HUES6 (cell line): ENCODE results near the gene RNF32.

ENCODE experiments used
- H3K27ac ChIP-seq: 2 replicates; pipeline ENCODE4 v1.7.0; 2013; ENCODE audit warnings: low read depth, mild to moderate bottlenecking, low read length, inconsistent platforms
- H3K27me3 ChIP-seq: 2 replicates; pipeline ENCODE4 v1.6.1; 2013; ENCODE audit warnings: low read length; ENCODE audit not compliant: control insufficient read depth, insufficient read depth
- H3K36me3 ChIP-seq: 2 replicates; pipeline ENCODE4 v1.6.1; 2013; ENCODE audit warnings: low read length; ENCODE audit not compliant: control insufficient read depth, insufficient read depth
- H3K4me1 ChIP-seq: 2 replicates; pipeline ENCODE4 v1.6.1; 2013; ENCODE audit warnings: low read length; ENCODE audit not compliant: control insufficient read depth, insufficient read depth
- H3K4me3 ChIP-seq: 2 replicates; pipeline ENCODE4 v1.5.1; 2013; ENCODE audit warnings: low read depth, low read length
- H3K9ac ChIP-seq: one replicate; pipeline ENCODE4 v1.6.1; 2013; ENCODE audit warnings: mild to moderate bottlenecking, low read length
- H3K9me3 ChIP-seq: 2 replicates; pipeline ENCODE4 v1.6.1; 2013; ENCODE audit warnings: low read depth, low read length; ENCODE audit not compliant: control insufficient read depth, insufficient read depth

The RNF32 gene

GRCh38 chr7:156640257-156640948 is at the start of gene RNF32:
Gene RNF32, plus strand, starts transcription at chr7:156640774. Its CDS starts 3,104 bp downstream, at chr7:156643878.
- Histone ChIP-seq H3K27me3 (peaks cover 15% of the 10 kb centered on the region), H3K9ac (peak within 1 kb of the TSS; percentile 76), H3K9me3 (peaks cover 9% of the 10 kb centered on the region; the same call in 1 of the 2 replicates), H3K27ac (peak within 1 kb of the TSS; percentile 58; the same call in 1 of the 2 replicates), H3K4me3 (peak within 1 kb of the TSS; percentile 86), H3K4me1 (0 out of 2 replicates have a peak, but pooled peaks cover 8% of the 10 kb centered on the region), H3K36me3 (no peaks in the 10 kb centered on the region)

GRCh38 chr7:156592155-156592884 is 48.3 kb upstream of the RNF32 start:
- Histone ChIP-seq H3K27me3 (peaks cover under 1% of the 10 kb centered on the region; the same call in 1 of the 2 replicates), H3K4me1 (no peaks in the 10 kb centered on the region), H3K36me3 (no peaks in the 10 kb centered on the region), H3K9me3 (peaks cover 33% of the 10 kb centered on the region), H3K9ac (no peak overlapping the region), H3K4me3 (no peak overlapping the region), H3K27ac (no peak overlapping the region)

DNA sequence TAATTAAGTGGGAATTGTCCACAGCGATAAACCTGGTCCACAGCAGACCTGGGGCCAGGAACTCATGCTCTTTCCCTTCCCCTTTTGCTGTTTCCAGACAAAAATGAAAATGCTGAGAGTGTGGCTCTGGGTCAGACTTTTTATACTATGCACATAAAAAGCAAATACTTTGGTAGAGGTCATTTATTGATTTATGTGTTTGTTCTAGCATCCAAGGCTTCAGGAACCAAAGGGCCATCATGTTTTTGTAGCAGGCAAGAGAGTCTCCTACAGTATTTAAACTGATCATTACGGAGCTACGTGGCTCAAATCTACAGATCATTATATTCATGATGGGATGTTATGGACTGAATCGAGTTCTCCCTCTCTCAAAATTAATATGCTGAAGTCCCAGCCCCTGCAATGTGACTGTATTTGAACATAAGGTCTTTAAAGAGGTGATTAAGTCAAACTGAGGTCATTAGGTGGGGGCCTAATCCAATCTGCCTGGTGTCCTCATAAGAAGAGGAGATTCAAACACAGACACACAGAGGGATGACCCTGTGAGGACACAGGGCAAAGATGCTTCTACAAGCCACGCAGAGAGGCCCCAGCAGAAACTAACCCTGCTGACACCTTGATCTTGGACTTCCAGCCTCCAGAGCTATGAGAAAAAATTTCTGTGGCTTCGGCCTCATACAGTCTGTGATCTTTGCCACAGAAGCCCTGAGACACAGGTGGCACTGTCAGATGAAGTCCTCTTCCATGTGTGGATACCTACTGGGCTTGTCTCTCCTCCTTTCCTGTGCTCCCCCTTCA is 46.1 kb upstream of the RNF32 start:
- Histone ChIP-seq H3K36me3 (no peaks in the 10 kb centered on the region), H3K4me3 (no peak overlapping the region), H3K4me1 (no peaks in the 10 kb centered on the region), H3K27ac (no peak overlapping the region), H3K9ac (no peak overlapping the region), H3K9me3 (peaks cover 33% of the 10 kb centered on the region), H3K27me3 (no peaks in the 10 kb centered on the region)

- H3K9ac ChIP-seq, result no peak overlapping the region
- H3K27ac ChIP-seq, result no peak overlapping the region
- no peaks in the 10 kb centered on the region for H3K36me3 ChIP-seq
- H3K4me1 ChIP-seq, result peaks cover 17% of the 10 kb centered on the region
- H3K27me3 ChIP-seq, result no peaks in the 10 kb centered on the region
- H3K4me3 ChIP-seq, result no peak overlapping the region
- H3K9me3 ChIP-seq, result 0 out of 2 replicates have a peak, but pooled peaks cover under 1% of the 10 kb centered on the region
Measured at GRCh38 chr7:156600496-156600895, 40.1 kb upstream of the RNF32 start.

DNA sequence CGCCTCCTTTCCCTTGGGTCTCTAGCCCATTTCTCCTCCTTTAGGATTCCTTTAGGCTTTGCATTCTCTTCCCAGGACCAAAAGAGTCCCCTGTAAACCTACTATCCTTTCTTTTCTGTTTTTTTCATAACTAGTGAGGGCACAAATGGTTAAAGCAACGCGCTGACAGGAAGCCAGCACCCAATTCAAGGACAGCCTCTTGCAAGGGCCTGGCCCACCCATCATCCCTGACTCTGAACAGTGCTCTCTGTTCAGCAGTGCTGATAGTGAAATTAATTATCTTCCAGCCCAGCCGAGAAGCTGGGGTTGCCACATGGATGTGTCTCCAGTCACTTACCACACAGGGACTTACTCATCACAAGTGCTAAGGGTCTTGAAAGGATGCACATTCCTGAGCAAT is 38.3 kb upstream of the RNF32 start:
- H3K4me1 ChIP-seq, result peaks cover 17% of the 10 kb centered on the region
- no peak overlapping the region for H3K4me3 ChIP-seq
- H3K36me3 ChIP-seq, result no peaks in the 10 kb centered on the region
- no peaks in the 10 kb centered on the region for H3K27me3 ChIP-seq
- no peak overlapping the region for H3K27ac ChIP-seq
- H3K9me3 ChIP-seq, result no peaks in the 10 kb centered on the region
- H3K9ac ChIP-seq, result no peak overlapping the region

DNA sequence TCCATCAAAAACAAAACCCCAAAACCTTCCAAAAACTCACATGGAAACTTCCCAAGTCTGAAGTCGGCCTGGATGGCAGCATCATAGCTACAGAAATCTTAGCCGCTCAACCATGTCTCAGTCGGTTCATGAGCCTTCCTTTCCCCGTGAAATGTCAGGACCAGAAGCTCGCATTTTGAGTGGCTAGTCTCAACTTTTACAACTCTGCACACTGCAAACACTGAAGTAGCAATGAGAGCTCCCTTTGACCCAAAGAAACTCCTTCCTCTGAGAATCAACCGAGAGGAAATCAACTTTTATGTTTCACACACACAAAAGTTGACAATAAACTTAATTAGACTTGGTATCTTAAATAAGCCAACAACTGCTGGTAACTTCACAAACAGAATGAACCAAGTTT is 37.6 kb upstream of the RNF32 start:
- Histone ChIP-seq H3K4me1 (peaks cover 17% of the 10 kb centered on the region), H3K36me3 (no peaks in the 10 kb centered on the region), H3K9me3 (no peaks in the 10 kb centered on the region)

GRCh38 chr7:156603629-156604028 is 36.9 kb upstream of the RNF32 start:
- Histone ChIP-seq H3K27ac (no peak overlapping the region), H3K36me3 (no peaks in the 10 kb centered on the region), H3K4me3 (no peak overlapping the region), H3K9me3 (no peaks in the 10 kb centered on the region), H3K4me1 (peaks cover 17% of the 10 kb centered on the region), H3K27me3 (no peaks in the 10 kb centered on the region), H3K9ac (no peak overlapping the region)

More for the DNA sequence above, 37.6 kb upstream of the RNF32 start:
- Histone ChIP-seq H3K27ac (no peak overlapping the region), H3K27me3 (no peaks in the 10 kb centered on the region), H3K4me3 (no peak overlapping the region), H3K9ac (no peak overlapping the region)

- H3K27me3 ChIP-seq, result no peaks in the 10 kb centered on the region
- no peak overlapping the region for H3K4me3 ChIP-seq
- H3K36me3 ChIP-seq, result no peaks in the 10 kb centered on the region
- H3K9ac ChIP-seq, result no peak overlapping the region
- no peaks in the 10 kb centered on the region for H3K9me3 ChIP-seq
- peaks cover 17% of the 10 kb centered on the region for H3K4me1 ChIP-seq
- H3K27ac ChIP-seq, result no peak overlapping the region
Measured at GRCh38 chr7:156604311-156604710, 36.3 kb upstream of the RNF32 start.

DNA sequence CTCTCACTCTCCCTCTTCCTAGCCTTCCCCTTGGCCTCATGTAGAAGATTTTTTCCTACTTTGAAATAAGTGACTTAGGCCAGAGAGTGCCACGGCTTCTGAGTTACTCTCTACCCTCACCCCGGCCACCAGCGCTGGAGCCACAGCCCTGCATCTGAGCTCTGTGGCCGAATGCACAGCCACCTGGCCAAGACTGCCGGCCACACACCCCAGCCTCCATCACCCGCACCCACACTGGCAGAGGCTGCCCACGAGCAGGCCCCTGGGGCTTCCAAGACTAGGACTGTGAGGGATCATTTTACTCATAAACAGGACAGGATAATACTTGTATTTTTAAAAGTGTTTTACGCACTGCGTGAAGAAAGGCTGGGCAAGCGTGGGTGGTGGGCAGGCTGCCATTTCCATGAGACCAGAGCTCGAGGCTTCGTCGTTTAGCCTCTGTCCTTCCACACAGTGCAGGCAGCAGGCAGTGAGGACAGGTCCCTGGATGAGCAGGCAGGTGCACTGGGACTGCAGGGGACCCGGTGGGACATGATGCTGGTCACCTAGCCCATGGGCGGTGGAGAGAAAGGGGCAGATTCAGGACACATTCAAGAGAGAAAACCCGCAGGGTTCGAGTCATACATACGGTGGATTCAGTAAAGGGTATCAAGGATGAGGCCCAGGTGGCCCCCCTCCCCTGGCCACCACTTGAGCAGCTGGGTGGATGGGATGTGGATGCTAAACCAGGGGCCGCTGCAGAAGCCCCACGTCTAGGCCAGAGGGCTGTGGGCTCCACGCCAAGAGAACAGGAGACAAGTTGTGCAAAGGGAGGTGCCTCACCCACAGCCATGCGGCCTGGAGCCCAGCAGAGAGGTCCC is 35.5 kb upstream of the RNF32 start:
- H3K4me1 ChIP-seq, result peaks cover 17% of the 10 kb centered on the region
- no peak overlapping the region for H3K27ac ChIP-seq
- no peak overlapping the region for H3K9ac ChIP-seq
- no peaks in the 10 kb centered on the region for H3K36me3 ChIP-seq
- H3K9me3 ChIP-seq, result no peaks in the 10 kb centered on the region
- no peak overlapping the region for H3K4me3 ChIP-seq
- no peaks in the 10 kb centered on the region for H3K27me3 ChIP-seq

GRCh38 chr7:156606135-156606534 is 34.4 kb upstream of the RNF32 start:
- H3K4me3 ChIP-seq, result no peak overlapping the region
- H3K36me3 ChIP-seq, result no peaks in the 10 kb centered on the region
- peaks cover 17% of the 10 kb centered on the region for H3K4me1 ChIP-seq
- H3K27me3 ChIP-seq, result no peaks in the 10 kb centered on the region
- H3K27ac ChIP-seq, result no peak overlapping the region
- no peak overlapping the region for H3K9ac ChIP-seq
- no peaks in the 10 kb centered on the region for H3K9me3 ChIP-seq
